Tibial artery (tissue), 4 donors: Measurements from ENCODE around the gene EAF2.
A peak's percentile ranks its signal among the peaks of the same experiment; 100 is the strongest.
"Not testable (repeated sequence)": the region's sequence is repeated elsewhere in the genome, so short reads cannot be mapped to it uniquely, and the experiment has no call there.

ENCODE experiments used
- DNase-seq, 2 donors: peaks; one replicate each; pipeline ENCODE4 v3.0.0-alpha.2; 2019
- H3K27ac ChIP-seq, 2 donors: fragments of 200-600 bp; sonication (generic) in 1 of 2; 1 replicate in 1 of 2; 2 replicates in 1 of 2; pipeline ENCODE4 v1.5.1; 2018 to 2019; ENCODE audit warnings: mild to moderate bottlenecking in 1 of 2
- H3K27me3 ChIP-seq, 2 donors: fragments of 200-600 bp; sonication (generic) in 1 of 2; one replicate each; pipeline versions ENCODE4 v1.5.1 to v1.6.0; 2016 to 2019
- H3K36me3 ChIP-seq, 3 donors: fragments of 200-600 bp; sonication (generic) in 2 of 3; one replicate each; pipeline ENCODE4 v1.5.1; 2016 to 2019; ENCODE audit warnings: mild to moderate bottlenecking in 2 of 3
- H3K4me1 ChIP-seq, 4 donors: fragments of 200-600 bp; sonication (generic) in 2 of 4; 1 replicate in 3 of 4; 2 replicates in 1 of 4; pipeline ENCODE4 v1.5.1; 2016 to 2019
- H3K4me3 ChIP-seq, 2 donors: fragments of 200-600 bp; sonication (generic) in 1 of 2; 1 replicate in 1 of 2; 2 replicates in 1 of 2; pipeline ENCODE4 v1.5.1; 2018 to 2019; ENCODE audit warnings: mild to moderate bottlenecking in 2 of 2
- H3K9me3 ChIP-seq, 3 donors: fragments of 200-600 bp; sonication (generic) in 1 of 3; one replicate each; pipeline ENCODE4 v1.5.1; 2016 to 2019
- intact Hi-C: fragments of 100-400 bp; cut with DNase I; formaldehyde crosslinking; loops from one replicate; pipeline ENCODE4 v1.15.0; 2023; ENCODE audit warnings: low total_unique reads
- TF ChIP-seq, protein P1 (sequence below), 2 experiments: fragments of 200-600 bp in 1 of 2; fragments of 450-650 bp in 1 of 2; IDR thresholded peaks; one replicate each; pipeline ENCODE4 v1.5.1; 2017 to 2019; ENCODE audit warnings: antibody characterized with exemption in 2 of 2, mild to moderate bottlenecking in 1 of 2, moderate library complexity in 1 of 2

The EAF2 gene

DNA sequence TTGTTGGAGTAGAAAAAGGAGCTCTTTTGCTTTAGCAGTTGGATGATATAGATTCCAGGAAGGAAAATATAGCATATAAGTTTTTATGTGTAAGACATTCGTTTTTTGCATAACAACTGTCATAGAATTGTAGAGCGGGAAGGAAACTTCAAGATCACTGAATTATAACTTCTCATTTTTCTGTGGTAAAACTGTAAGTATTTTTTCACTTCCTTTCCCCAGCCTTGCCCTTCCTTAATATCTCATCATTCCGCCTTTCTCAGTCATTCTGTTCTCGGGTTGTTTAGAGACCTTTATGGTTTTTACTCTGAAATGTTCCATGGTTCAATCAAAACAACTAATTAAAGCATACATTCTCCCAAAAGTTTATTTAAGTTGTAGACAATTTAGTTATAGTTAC is 1.1 kb downstream of the EAF2 start:
- no peak for DNase-seq
- no peaks in the 10 kb centered on the region for H3K36me3 ChIP-seq
- intact Hi-C loops, result no loop called here
- no peaks in the 10 kb centered on the region for H3K27me3 ChIP-seq
- H3K4me1 ChIP-seq, result peaks cover 0 to 25% (median 14%) of the 10 kb centered on the region in 4 donors
- no peaks in the 10 kb centered on the region for H3K9me3 ChIP-seq
- TF ChIP-seq, protein P1, sequence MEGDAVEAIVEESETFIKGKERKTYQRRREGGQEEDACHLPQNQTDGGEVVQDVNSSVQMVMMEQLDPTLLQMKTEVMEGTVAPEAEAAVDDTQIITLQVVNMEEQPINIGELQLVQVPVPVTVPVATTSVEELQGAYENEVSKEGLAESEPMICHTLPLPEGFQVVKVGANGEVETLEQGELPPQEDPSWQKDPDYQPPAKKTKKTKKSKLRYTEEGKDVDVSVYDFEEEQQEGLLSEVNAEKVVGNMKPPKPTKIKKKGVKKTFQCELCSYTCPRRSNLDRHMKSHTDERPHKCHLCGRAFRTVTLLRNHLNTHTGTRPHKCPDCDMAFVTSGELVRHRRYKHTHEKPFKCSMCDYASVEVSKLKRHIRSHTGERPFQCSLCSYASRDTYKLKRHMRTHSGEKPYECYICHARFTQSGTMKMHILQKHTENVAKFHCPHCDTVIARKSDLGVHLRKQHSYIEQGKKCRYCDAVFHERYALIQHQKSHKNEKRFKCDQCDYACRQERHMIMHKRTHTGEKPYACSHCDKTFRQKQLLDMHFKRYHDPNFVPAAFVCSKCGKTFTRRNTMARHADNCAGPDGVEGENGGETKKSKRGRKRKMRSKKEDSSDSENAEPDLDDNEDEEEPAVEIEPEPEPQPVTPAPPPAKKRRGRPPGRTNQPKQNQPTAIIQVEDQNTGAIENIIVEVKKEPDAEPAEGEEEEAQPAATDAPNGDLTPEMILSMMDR (IDR thresholded peaks at IDR 0.05), result no peak
- H3K4me3 ChIP-seq, result peak overlapping the region; percentile 72 to 85
- no peak overlapping the region for H3K27ac ChIP-seq

DNA sequence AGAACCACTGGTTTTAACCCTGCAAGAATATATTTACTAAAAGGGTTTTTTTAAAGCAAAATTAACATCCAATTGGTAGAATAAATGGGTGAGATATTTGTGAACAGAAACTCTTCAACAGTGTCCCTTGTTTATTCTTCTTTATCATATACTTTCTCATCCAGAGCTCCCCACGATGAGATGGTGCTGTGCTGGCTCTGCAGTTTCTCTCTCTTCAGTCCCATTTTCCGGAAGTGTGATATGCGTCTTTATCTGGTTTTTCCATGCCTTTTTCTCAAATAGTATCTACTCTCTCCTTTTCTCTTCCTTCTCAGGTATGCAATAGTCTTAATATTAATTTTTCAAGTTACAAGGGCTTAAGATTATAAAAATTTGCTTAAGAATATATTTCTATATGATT is 1.5 kb downstream of the EAF2 start:
- TF ChIP-seq, protein P1 (IDR thresholded peaks at IDR 0.05), result no peak
- no peaks in the 10 kb centered on the region for H3K36me3 ChIP-seq
- H3K27ac ChIP-seq, result no peak overlapping the region
- H3K4me3 ChIP-seq, result no peak overlapping the region
- H3K4me1 ChIP-seq, result peaks cover 0 to 25% (median 12%) of the 10 kb centered on the region in 4 donors
- no peak for DNase-seq
- H3K9me3 ChIP-seq, result no peaks in the 10 kb centered on the region
- intact Hi-C loops, result no loop called here
- no peaks in the 10 kb centered on the region for H3K27me3 ChIP-seq

DNA sequence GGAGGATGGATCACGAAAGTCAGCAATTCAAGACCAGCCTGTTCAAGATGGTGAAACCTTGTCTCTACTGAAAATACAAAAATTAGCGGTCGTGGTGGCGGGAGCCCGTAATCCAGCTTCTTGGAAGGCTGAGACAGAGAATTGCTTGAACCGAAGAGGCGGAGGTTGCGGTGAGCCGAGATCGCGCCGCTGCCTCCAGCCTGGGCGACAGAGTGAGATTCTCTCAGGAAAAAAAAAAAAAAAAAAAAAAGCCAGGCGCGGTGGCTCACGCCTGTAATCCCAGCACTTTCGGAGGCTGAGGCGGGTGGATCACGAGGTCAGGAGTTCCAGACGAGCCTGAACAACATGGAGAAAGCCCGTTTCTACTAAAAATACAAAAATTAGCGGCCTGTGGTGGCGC is 5.0 kb downstream of the EAF2 start:
- Histone ChIP-seq H3K4me3 (no peak overlapping the region), H3K9me3 (no peaks in the 10 kb centered on the region), H3K27me3 (no peaks in the 10 kb centered on the region), H3K4me1 (peaks cover 0 to 6% (median 3%) of the 10 kb centered on the region in 4 donors), H3K36me3 (no peaks in the 10 kb centered on the region), H3K27ac (no peak overlapping the region)
- intact Hi-C loops, result no loop called here
- TF ChIP-seq, protein P1 (IDR thresholded peaks at IDR 0.05), result no peak
- DNase-seq, result no peak

- Histone ChIP-seq H3K4me1 (no peaks in the 10 kb centered on the region), H3K4me3 (no peak overlapping the region), H3K27me3 (no peaks in the 10 kb centered on the region), H3K9me3 (no peaks in the 10 kb centered on the region), H3K27ac (no peak overlapping the region), H3K36me3 (no peaks in the 10 kb centered on the region)
- TF ChIP-seq, protein P1 (IDR thresholded peaks at IDR 0.05), result no peak
- no peak for DNase-seq
- intact Hi-C loops, result no loop called here
Measured at GRCh38 chr3:121844892-121845291, 9.9 kb downstream of the EAF2 start.

GRCh38 chr3:121852256-121852655 is 17.2 kb downstream of the EAF2 start:
- no peaks in the 10 kb centered on the region for H3K27me3 ChIP-seq
- H3K27ac ChIP-seq, result no peak overlapping the region
- no peaks in the 10 kb centered on the region for H3K9me3 ChIP-seq
- TF ChIP-seq, protein P1 (IDR thresholded peaks at IDR 0.05), result no peak
- H3K36me3 ChIP-seq, result peaks cover 0 to 3% (median 0%) of the 10 kb centered on the region in 3 donors
- no peak overlapping the region for H3K4me3 ChIP-seq
- H3K4me1 ChIP-seq, result no peaks in the 10 kb centered on the region
- intact Hi-C loops, result no loop called here
- no peak for DNase-seq

- Histone ChIP-seq H3K27ac (no peak overlapping the region), H3K27me3 (no peaks in the 10 kb centered on the region), H3K36me3 (peaks cover 0 to 11% (median 5%) of the 10 kb centered on the region in 3 donors), H3K4me3 (no peak overlapping the region), H3K9me3 (no peaks in the 10 kb centered on the region), H3K4me1 (no peaks in the 10 kb centered on the region)
- TF ChIP-seq, protein P1 (IDR thresholded peaks at IDR 0.05), result no peak
- no peak for DNase-seq
- intact Hi-C loops, result no loop called here
Measured at GRCh38 chr3:121855555-121855954, 20.5 kb downstream of the EAF2 start.

GRCh38 chr3:121857778-121858177 is 22.8 kb downstream of the EAF2 start:
- intact Hi-C loops, H3K9me3 ChIP-seq, H3K27me3 ChIP-seq: not testable (repeated sequence)

DNA sequence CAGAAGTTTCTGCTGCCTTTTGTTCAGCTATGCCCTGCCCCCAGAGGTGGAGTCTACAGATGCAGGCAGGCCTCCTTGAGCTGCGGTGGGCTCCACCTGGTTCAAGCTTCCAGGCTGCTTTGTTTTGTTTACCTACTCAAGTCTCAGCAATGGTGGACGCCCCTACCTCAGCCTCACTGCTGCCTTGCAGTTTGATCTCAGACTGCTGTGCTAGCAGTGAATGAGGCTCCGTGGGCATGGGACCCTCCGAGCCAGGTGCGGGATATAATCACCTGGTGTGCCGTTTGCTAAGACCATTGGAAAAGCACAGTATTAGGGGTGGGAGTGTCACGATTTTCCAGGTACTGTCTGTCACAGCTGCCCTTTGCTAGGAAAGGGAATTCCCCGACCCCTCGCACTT is 28.2 kb downstream of the EAF2 start:
- intact Hi-C loops, result not testable (repeated sequence)

More at GRCh38 chr3:121857778-121858177, 22.8 kb downstream of the EAF2 start:
- peaks cover 0 to 11% (median 6%) of the 10 kb centered on the region in 3 donors for H3K36me3 ChIP-seq
- not testable (repeated sequence) for DNase-seq, H3K4me3 ChIP-seq, H3K27ac ChIP-seq, H3K4me1 ChIP-seq

More for the DNA sequence above, 28.2 kb downstream of the EAF2 start:
- not testable (repeated sequence) for H3K9me3 ChIP-seq, H3K36me3 ChIP-seq, H3K27ac ChIP-seq, H3K4me3 ChIP-seq, DNase-seq, H3K27me3 ChIP-seq, H3K4me1 ChIP-seq
